SK-N-SH treated with all-trans-retinoic acid at 6 μM for 48 hours (cell line): ENCODE results near the gene WT1.

Experiments
- ARNTL ChIP-seq: fragments of 450-650 bp; formaldehyde crosslinking; IDR thresholded peaks from 2 replicates; pipeline ENCODE4 v1.5.0; 2020; ENCODE audit warnings: low read depth, mild to moderate bottlenecking, moderate library complexity, borderline replicate concordance
- BACH2 ChIP-seq: fragments of 250-450 bp; sonication (Bioruptor Pico); IDR thresholded peaks from 2 replicates; pipeline ENCODE4 v1.9.0; 2021; ENCODE audit warnings: mild to moderate bottlenecking, borderline replicate concordance
- CREB5 ChIP-seq: fragments of 250-450 bp; sonication (Bioruptor Pico); IDR thresholded peaks from 2 replicates; pipeline ENCODE4 v1.5.1; 2020; ENCODE audit warnings: low read depth, mild to moderate bottlenecking, moderate library complexity
- CSRNP3 ChIP-seq: fragments of 250-450 bp; sonication (Bioruptor Pico); IDR thresholded peaks from 2 replicates; pipeline ENCODE4 v1.5.1; 2021; ENCODE audit warnings: mild to moderate bottlenecking, moderate library complexity
- GLIS3 ChIP-seq: fragments of 250-450 bp; sonication (Bioruptor Pico); IDR thresholded peaks from 2 replicates; pipeline ENCODE4 v1.5.0; 2020; ENCODE audit warnings: mild to moderate bottlenecking, moderate library complexity
- OSR1 ChIP-seq: fragments of 250-450 bp; sonication (Bioruptor Pico); IDR thresholded peaks from 2 replicates; pipeline ENCODE4 v1.8.0; 2022; ENCODE audit warnings: moderate library complexity, mild to moderate bottlenecking, inconsistent platforms
- PATZ1 ChIP-seq: fragments of 250-450 bp; sonication (Bioruptor Pico); IDR thresholded peaks from 2 replicates; pipeline ENCODE4 v1.8.0; 2020; ENCODE audit warnings: mild to moderate bottlenecking, moderate library complexity, borderline replicate concordance
- PPARA ChIP-seq: fragments of 250-450 bp; sonication (Bioruptor Pico); IDR thresholded peaks from 2 replicates; pipeline ENCODE4 v1.5.0; 2020; ENCODE audit warnings: mild to moderate bottlenecking, borderline replicate concordance
- RARB ChIP-seq: fragments of 250-450 bp; sonication (Bioruptor Pico); IDR thresholded peaks from 2 replicates; pipeline ENCODE4 v1.8.0; 2021; ENCODE audit warnings: mild to moderate bottlenecking, moderate library complexity
- TCF4 ChIP-seq: fragments of 250-450 bp; sonication (Bioruptor Pico); IDR thresholded peaks from 2 replicates; pipeline ENCODE4 v1.8.0; 2021; ENCODE audit warnings: mild to moderate bottlenecking, moderate library complexity, borderline replicate concordance
- ZC3H10 ChIP-seq: fragments of 250-450 bp; sonication (Bioruptor Pico); IDR thresholded peaks from 2 replicates; pipeline ENCODE4 v1.5.1; 2021; ENCODE audit warnings: mild to moderate bottlenecking, moderate library complexity
- ZFP30 ChIP-seq: fragments of 450-650 bp; formaldehyde crosslinking; IDR thresholded peaks from 2 replicates; pipeline ENCODE4 v1.5.0; 2022; ENCODE audit warnings: mild to moderate bottlenecking, moderate library complexity
- ZNF565 ChIP-seq: fragments of 450-650 bp; formaldehyde crosslinking; conservative IDR thresholded peaks from 2 replicates; pipeline ENCODE4 v1.5.0; 2020; ENCODE audit warnings: low read depth, mild to moderate bottlenecking, moderate library complexity
- TF ChIP-seq, protein P1 (sequence below): fragments of 250-450 bp; sonication (Bioruptor Pico); IDR thresholded peaks from 2 replicates; pipeline ENCODE4 v1.8.0; 2021; ENCODE audit warnings: low read depth, mild to moderate bottlenecking, moderate library complexity, borderline replicate concordance

DNA sequence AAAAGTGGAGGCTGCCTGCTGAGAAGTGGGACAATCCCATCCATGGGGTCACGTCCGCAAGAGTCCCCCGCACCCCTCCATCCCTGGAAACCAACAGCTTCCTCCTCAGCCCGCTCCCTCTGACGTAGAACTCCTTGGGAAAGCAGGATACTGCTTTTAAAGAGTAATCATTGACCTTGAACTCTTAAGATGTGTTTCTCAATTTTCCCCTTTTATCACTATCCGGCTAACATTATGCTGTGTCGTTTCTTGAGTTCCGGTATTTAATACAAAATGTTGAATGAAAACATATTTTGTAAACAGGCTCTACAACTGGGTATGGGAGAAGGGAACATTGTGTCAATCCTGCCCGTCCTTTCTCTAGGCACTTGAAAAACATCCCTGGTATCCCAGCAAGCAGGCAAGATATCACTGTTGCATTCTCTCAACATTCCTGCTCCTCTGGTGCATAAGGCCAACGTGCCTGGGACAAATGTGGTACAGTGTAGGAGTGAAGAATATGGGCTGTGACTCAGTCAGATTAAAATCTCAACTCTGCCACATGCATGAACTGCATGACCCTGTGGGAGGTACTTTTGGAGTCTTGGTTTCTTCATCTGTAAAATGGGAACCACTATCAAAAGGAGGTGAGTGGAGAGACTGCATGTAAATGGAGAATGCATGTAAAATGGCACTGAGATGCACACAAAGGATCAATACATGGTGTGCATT is 52.8 kb downstream of the WT1 start:
- no peak for TF ChIP-seq ARNTL (CRISPR knock-in tag)
- TF ChIP-seq RARB (CRISPR knock-in tag): no peak
- no peak for TF ChIP-seq PATZ1 (CRISPR knock-in tag)
- no peak for TF ChIP-seq CREB5 (CRISPR knock-in tag)
- no peak for TF ChIP-seq CSRNP3 (CRISPR knock-in tag)
- no peak for TF ChIP-seq ZC3H10
- no peak for TF ChIP-seq ZNF565 (CRISPR knock-in tag)
- no peak for TF ChIP-seq ZFP30 (CRISPR knock-in tag)
- TF ChIP-seq, protein P1, sequence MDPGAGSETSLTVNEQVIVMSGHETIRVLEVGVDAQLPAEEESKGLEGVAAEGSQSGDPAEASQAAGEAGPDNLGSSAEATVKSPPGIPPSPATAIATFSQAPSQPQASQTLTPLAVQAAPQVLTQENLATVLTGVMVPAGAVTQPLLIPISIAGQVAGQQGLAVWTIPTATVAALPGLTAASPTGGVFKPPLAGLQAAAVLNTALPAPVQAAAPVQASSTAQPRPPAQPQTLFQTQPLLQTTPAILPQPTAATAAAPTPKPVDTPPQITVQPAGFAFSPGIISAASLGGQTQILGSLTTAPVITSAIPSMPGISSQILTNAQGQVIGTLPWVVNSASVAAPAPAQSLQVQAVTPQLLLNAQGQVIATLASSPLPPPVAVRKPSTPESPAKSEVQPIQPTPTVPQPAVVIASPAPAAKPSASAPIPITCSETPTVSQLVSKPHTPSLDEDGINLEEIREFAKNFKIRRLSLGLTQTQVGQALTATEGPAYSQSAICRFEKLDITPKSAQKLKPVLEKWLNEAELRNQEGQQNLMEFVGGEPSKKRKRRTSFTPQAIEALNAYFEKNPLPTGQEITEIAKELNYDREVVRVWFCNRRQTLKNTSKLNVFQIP (CRISPR knock-in tag): no peak
- no peak for TF ChIP-seq OSR1
- TF ChIP-seq TCF4 (CRISPR knock-in tag): no peak
- TF ChIP-seq GLIS3: no peak
- TF ChIP-seq PPARA (CRISPR knock-in tag): no peak
- no peak for TF ChIP-seq BACH2
